Measurements from ENCODE around the gene CSNK1D. TPM values are rescaled to one million over a fixed set of nuclear protein-coding genes. Genes with fewer than 3 reads are reported as not detected.

The CSNK1D gene
- total and polyA plus RNA-seq, 10 of the 15 experiments (the other 5 are each of a cell fraction or from before 2014, with no cell fraction given), result 5.7 to 105 (median 58.1) TPM

DNA sequence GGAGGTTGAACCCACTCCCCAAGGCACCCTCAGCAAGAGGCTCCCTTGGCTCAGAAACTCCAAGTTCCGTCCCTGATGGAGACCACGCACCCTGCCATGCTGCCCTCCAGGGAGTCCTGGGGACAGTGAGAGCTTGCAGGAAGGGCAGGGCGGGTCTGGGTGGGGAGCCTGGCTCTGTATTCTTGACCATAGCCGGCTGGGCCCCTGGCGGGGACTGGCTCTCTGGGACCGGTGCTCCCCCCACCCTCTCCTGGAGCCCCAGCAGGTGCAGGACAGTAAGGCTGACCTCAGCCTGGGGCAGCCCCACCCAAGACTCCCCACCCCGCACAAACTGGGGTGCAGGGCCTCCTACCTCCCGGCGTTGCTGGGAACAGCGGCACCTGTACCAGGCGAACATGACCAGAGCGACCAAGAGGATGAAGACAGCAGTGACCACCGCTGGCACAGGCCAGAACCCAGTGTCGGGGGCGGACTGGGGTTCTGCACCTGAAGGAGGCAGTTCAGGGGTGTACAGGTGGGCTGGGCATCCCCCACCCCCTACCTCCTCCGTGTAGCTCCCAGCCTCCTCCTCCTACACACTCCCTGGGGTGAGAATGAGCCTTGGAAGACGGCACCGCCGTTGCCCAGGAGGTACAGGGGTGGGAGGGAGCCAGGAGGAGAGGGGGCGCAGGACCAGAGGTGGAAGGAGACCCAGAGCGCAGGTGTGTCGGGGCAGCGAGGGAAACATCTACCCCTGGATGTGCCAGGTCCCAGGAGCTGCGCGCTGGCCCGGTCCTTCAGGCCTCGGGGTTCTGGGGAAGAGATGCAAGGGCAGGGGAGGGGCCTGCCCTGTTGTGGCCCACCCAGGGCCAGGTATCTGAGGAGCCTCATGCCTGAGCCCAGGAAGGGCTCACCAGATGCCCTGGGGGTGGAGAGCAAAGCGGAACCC lies 49.3 kb upstream of the CSNK1D start:
- ATAC-seq, result no peak
- intact Hi-C loops (cut with micrococcal nuclease; ENCODE audit: unreplicated experiment) (loop anchor here (2.0 kb wide), 1 partner anchor 116 kb away; no protein-coding TSS in a partner anchor), in situ Hi-C loops (cut with MboI) (no loop called here)
- H2AFZ ChIP-seq (ENCODE audit: control insufficient read depth, low read depth, low read length), result no peak overlapping the region
- H3K36me3 ChIP-seq (ENCODE audit: control insufficient read depth in 2 of 2, insufficient read depth in 2 of 2, low read length in 1 of 2), result no peaks in the 10 kb centered on the region
- POLR2A ChIA-PET, result interaction anchor here (0.6 to 1.2 kb wide), 2 partner anchors 14 to 23 kb away, joined by 3 to 7 read pairs; no protein-coding TSS in a partner anchor
- H3K79me2 ChIP-seq (ENCODE audit: control insufficient read depth, insufficient read depth, low read length), result no peaks in the 10 kb centered on the region
- H3K27me3 ChIP-seq (replicated peaks in 1 of 2; ENCODE audit: control insufficient read depth in 2 of 2, insufficient read depth in 2 of 2, low read length in 1 of 2), result no peaks in the 10 kb centered on the region; a peak in 1 of 4 replicates
- RAD21 ChIA-PET (ENCODE audit: unreplicated experiment), result interaction anchor here (1.2 to 6.5 kb wide), 3 partner anchors 22 to 87 kb away, joined by 3 to 77 read pairs (median 5); no protein-coding TSS in a partner anchor
- no TSS peak for BruUV-seq (replicated peaks)
- no peaks in the 10 kb centered on the region; the same call in 1 of the 3 replicates for H3K9me3 ChIP-seq (replicated peaks; ENCODE audit: control insufficient read depth, insufficient read depth, low read length)
- WGBS (ENCODE audit: insufficient coverage, insufficient replicate concordance, low lambda C conversion rate, missing lambda C conversion rate), result 61% methylated on average over 24 of the region's 28 CpGs
- TF ChIP-seq TCF7 (IDR thresholded peaks at IDR 0.05; ENCODE audit: borderline replicate concordance), result no peak
- TF ChIP-seq NRF1 (conservative IDR thresholded peaks at IDR 0.05; ENCODE audit: low read depth, low read length), result no peak
- no peak for TF ChIP-seq IRF4 (IDR thresholded peaks at IDR 0.05; ENCODE audit: low read depth, low read length)
- TF ChIP-seq, protein P1, sequence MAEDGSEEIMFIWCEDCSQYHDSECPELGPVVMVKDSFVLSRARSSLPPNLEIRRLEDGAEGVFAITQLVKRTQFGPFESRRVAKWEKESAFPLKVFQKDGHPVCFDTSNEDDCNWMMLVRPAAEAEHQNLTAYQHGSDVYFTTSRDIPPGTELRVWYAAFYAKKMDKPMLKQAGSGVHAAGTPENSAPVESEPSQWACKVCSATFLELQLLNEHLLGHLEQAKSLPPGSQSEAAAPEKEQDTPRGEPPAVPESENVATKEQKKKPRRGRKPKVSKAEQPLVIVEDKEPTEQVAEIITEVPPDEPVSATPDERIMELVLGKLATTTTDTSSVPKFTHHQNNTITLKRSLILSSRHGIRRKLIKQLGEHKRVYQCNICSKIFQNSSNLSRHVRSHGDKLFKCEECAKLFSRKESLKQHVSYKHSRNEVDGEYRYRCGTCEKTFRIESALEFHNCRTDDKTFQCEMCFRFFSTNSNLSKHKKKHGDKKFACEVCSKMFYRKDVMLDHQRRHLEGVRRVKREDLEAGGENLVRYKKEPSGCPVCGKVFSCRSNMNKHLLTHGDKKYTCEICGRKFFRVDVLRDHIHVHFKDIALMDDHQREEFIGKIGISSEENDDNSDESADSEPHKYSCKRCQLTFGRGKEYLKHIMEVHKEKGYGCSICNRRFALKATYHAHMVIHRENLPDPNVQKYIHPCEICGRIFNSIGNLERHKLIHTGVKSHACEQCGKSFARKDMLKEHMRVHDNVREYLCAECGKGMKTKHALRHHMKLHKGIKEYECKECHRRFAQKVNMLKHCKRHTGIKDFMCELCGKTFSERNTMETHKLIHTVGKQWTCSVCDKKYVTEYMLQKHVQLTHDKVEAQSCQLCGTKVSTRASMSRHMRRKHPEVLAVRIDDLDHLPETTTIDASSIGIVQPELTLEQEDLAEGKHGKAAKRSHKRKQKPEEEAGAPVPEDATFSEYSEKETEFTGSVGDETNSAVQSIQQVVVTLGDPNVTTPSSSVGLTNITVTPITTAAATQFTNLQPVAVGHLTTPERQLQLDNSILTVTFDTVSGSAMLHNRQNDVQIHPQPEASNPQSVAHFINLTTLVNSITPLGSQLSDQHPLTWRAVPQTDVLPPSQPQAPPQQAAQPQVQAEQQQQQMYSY (CRISPR knock-in tag; IDR thresholded peaks at IDR 0.05), result no peak
- TF ChIP-seq BMI1 (IDR thresholded peaks at IDR 0.05; ENCODE audit: borderline replicate concordance), result no peak
- no peak for TF ChIP-seq ZNF274 (IDR thresholded peaks at IDR 0.05; ENCODE audit: insufficient read depth, insufficient read length)
- H3K27ac ChIP-seq (ENCODE audit: control insufficient read depth, insufficient read depth), result no peak overlapping the region
- CTCF ChIA-PET, result interaction anchor here (0.9 to 6.2 kb wide), 3 partner anchors 23 to 87 kb away, joined by 3 to 94 read pairs (median 15); no protein-coding TSS in a partner anchor
- no peak for FAIRE-seq
- no peaks in the 10 kb centered on the region; the same call in 1 of the 2 replicates for H3K4me1 ChIP-seq (ENCODE audit: control insufficient read depth, insufficient read depth, low read length)
- H3K9ac ChIP-seq (ENCODE audit: control insufficient read depth, insufficient read depth, low read length), result no peak overlapping the region
- H3K4me2 ChIP-seq (ENCODE audit: control insufficient read depth, insufficient read depth), result no peak overlapping the region
- no peak overlapping the region for H3K4me3 ChIP-seq
- DNase-seq (ENCODE audit: low read depth, low spot score), result no peak
- no peaks in the 10 kb centered on the region for H4K20me1 ChIP-seq (ENCODE audit: control insufficient read depth, insufficient read depth)
- SMC1A ChIA-PET (ENCODE audit: uncharacterized antibody, unreplicated experiment), result interaction anchor here (1.8 to 4.1 kb wide), 3 partner anchors 21 to 26 kb away, joined by 3 to 42 read pairs (median 15); no protein-coding TSS in a partner anchor

Measured in GM12878 (cell line).